HEK293 (cell line): ENCODE measurements around the gene MYO7A.

Source experiments
- CTCF ChIA-PET: fragments of 350-600 bp; formaldehyde crosslinking; extraction: SDS; loops from one replicate; lab custom pipeline; 2021; ENCODE audit warnings: antibody characterized with exemption; lab: Yijun Ruan, JAX
- POLR2A ChIA-PET: fragments of 300-600 bp; formaldehyde crosslinking; extraction: SDS; loops from one replicate; lab custom pipeline; 2020; ENCODE audit warnings: antibody characterized with exemption, inconsistent platforms; lab: Yijun Ruan, JAX
- H3K27ac ChIP-seq: fragments of 200-500 bp; sonication (Bioruptor generic); 2 replicates; pipeline ENCODE4 v1.5.1; 2014; ENCODE audit warnings: low read depth, low read length, control low read depth, inconsistent platforms; ENCODE audit errors: extremely low read depth
- H3K36me3 ChIP-seq, 2 experiments: fragments of 200-500 bp in 1 of 2; sonication (Bioruptor generic) in 1 of 2; 1 replicate in 1 of 2; 2 replicates in 1 of 2; pipeline ENCODE4 v1.5.1; 2014 to 2017; ENCODE audit warnings: inconsistent platforms in 2 of 2, low read length in 2 of 2; ENCODE audit not compliant: control insufficient read depth in 2 of 2, insufficient read depth in 1 of 2
- H3K4me1 ChIP-seq: fragments of 200-500 bp; sonication (Bioruptor generic); 2 replicates; pipeline ENCODE4 v1.5.1; 2014; ENCODE audit warnings: mild to moderate bottlenecking, low read length, inconsistent platforms; ENCODE audit not compliant: control insufficient read depth, insufficient read depth
- H3K4me3 ChIP-seq: 2 replicates; pipeline ENCODE4 v1.5.1; 2011; ENCODE audit warnings: low read depth, mild to moderate bottlenecking, control low read depth, low read length, moderate library complexity
- H3K9me3 ChIP-seq: fragments of 200-500 bp; sonication (Bioruptor generic); 2 replicates; pipeline ENCODE4 v1.5.1; 2014; ENCODE audit warnings: low read depth, low read length, inconsistent platforms; ENCODE audit not compliant: control insufficient read depth, insufficient read depth
- BCL11A ChIP-seq: fragments of 450-650 bp; formaldehyde crosslinking; IDR thresholded peaks from 2 replicates; pipeline ENCODE4 v1.5.1; 2016; ENCODE audit warnings: low read depth, missing biosample characterization, missing genetic modification characterization
- BCL11B ChIP-seq: fragments of 450-650 bp; formaldehyde crosslinking; IDR thresholded peaks from 2 replicates; pipeline ENCODE4 v1.5.1; 2016; ENCODE audit warnings: low read depth, missing biosample characterization, missing genetic modification characterization
- INSM2 ChIP-seq: fragments of 450-650 bp; formaldehyde crosslinking; IDR thresholded peaks from 2 replicates; pipeline ENCODE4 v1.5.1; 2016; ENCODE audit warnings: missing biosample characterization, missing genetic modification characterization
- KLF1 ChIP-seq: fragments of 450-650 bp; formaldehyde crosslinking; IDR thresholded peaks from 2 replicates; pipeline ENCODE4 v1.5.1; 2016; ENCODE audit warnings: missing biosample characterization, missing genetic modification characterization
- KLF10 ChIP-seq: fragments of 450-650 bp; IDR thresholded peaks from 2 replicates; pipeline ENCODE4 v1.5.1; 2018; ENCODE audit warnings: missing biosample characterization, mild to moderate bottlenecking, missing genetic modification characterization
- ZBTB6 ChIP-seq: fragments of 450-650 bp; formaldehyde crosslinking; IDR thresholded peaks from 2 replicates; pipeline ENCODE4 v1.5.1; 2017; ENCODE audit warnings: missing biosample characterization, missing genetic modification characterization
- ZEB2 ChIP-seq: fragments of 450-650 bp; formaldehyde crosslinking; IDR thresholded peaks from 2 replicates; pipeline ENCODE4 v1.5.1; 2016; ENCODE audit warnings: missing biosample characterization, missing genetic modification characterization
- ZIC2 ChIP-seq: fragments of 450-650 bp; formaldehyde crosslinking; IDR thresholded peaks from 2 replicates; pipeline ENCODE4 v1.5.1; 2016; ENCODE audit warnings: missing biosample characterization, missing genetic modification characterization
- ZNF132 ChIP-seq: fragments of 450-650 bp; formaldehyde crosslinking; IDR thresholded peaks from 2 replicates; pipeline ENCODE4 v1.5.1; 2017; ENCODE audit warnings: missing biosample characterization, missing genetic modification characterization, borderline replicate concordance
- ZNF211 ChIP-seq: fragments of 450-650 bp; formaldehyde crosslinking; IDR thresholded peaks from 2 replicates; pipeline ENCODE4 v1.5.1; 2016; ENCODE audit warnings: low read depth, missing biosample characterization, missing genetic modification characterization
- ZNF324 ChIP-seq: fragments of 450-650 bp; formaldehyde crosslinking; IDR thresholded peaks from 2 replicates; pipeline ENCODE4 v1.5.1; 2016; ENCODE audit warnings: missing biosample characterization, missing genetic modification characterization
- ZNF426 ChIP-seq: fragments of 450-650 bp; formaldehyde crosslinking; IDR thresholded peaks from 2 replicates; pipeline ENCODE4 v1.5.1; 2017; ENCODE audit warnings: missing biosample characterization, missing genetic modification characterization, mild to moderate bottlenecking, inconsistent platforms, moderate library complexity
- ZNF473 ChIP-seq: fragments of 450-650 bp; formaldehyde crosslinking; IDR thresholded peaks from 2 replicates; pipeline ENCODE4 v1.5.1; 2017; ENCODE audit warnings: missing biosample characterization, missing genetic modification characterization
- ZNF677 ChIP-seq: fragments of 450-650 bp; IDR thresholded peaks from 2 replicates; pipeline ENCODE4 v1.5.0; 2018; ENCODE audit warnings: missing biosample characterization, mild to moderate bottlenecking, missing genetic modification characterization, moderate library complexity
- ZSCAN16 ChIP-seq: fragments of 450-650 bp; formaldehyde crosslinking; IDR thresholded peaks from 2 replicates; pipeline ENCODE4 v1.5.1; 2016; ENCODE audit warnings: missing biosample characterization, missing genetic modification characterization

MYO7A gene

GRCh38 chr11:77174559-77174958 lies 46.5 kb downstream of the MYO7A start:
- TF ChIP-seq BCL11B (tag by site-specific recombination) (no peak), ZEB2 (no peak), KLF1 (no peak), ZNF324 (no peak), INSM2 (tag by site-specific recombination) (no peak), ZNF132 (tag by site-specific recombination) (no peak), ZSCAN16 (no peak), KLF10 (tag by site-specific recombination) (no peak), ZNF426 (tag by site-specific recombination) (no peak), ZNF677 (no peak), BCL11A (tag by site-specific recombination) (no peak), ZBTB6 (tag by site-specific recombination) (no peak)
- Histone ChIP-seq H3K9me3 (no peaks in the 10 kb centered on the region), H3K4me1 (no peaks in the 10 kb centered on the region), H3K27ac (no peak overlapping the region), H3K4me3 (no peak overlapping the region), H3K36me3 (no peaks in the 10 kb centered on the region)
- POLR2A ChIA-PET = no interaction called here
- CTCF ChIA-PET = interaction anchor here (0.6 to 1.3 kb wide), 3 partner anchors 14 to 47 kb away, joined by 3 to 6 read pairs (median 4); partner anchors contain the start of gene MYO7A

- no peaks in the 10 kb centered on the region for H3K36me3 ChIP-seq
- ChIA-PET POLR2A (no interaction called here), CTCF (interaction anchor here (1.2 to 1.5 kb wide), 4 partner anchors 13 to 48 kb away, joined by 3 to 6 read pairs (median 5); partner anchors contain the start of gene MYO7A)
- no peak overlapping the region for H3K27ac ChIP-seq
- 0 out of 2 replicates have a peak, but pooled peaks have one; percentile 50 for TF ChIP-seq ZIC2 (tag by site-specific recombination)
- TF ChIP-seq ZNF473 (tag by site-specific recombination) = no peak
- H3K4me3 ChIP-seq = no peak overlapping the region
- H3K4me1 ChIP-seq = no peaks in the 10 kb centered on the region
- H3K9me3 ChIP-seq = no peaks in the 10 kb centered on the region
Measured at GRCh38 chr11:77175021-77175842, 47.2 kb downstream of the MYO7A start.

- Histone ChIP-seq H3K4me3 (no peak overlapping the region), H3K27ac (no peak overlapping the region), H3K9me3 (no peaks in the 10 kb centered on the region), H3K36me3 (no peaks in the 10 kb centered on the region), H3K4me1 (no peaks in the 10 kb centered on the region)
- CTCF ChIA-PET = interaction anchor here (0.9 to 1.5 kb wide), 4 partner anchors 12 to 444 kb away, joined by 3 to 6 read pairs (median 4); no protein-coding TSS in a partner anchor
- no peak for TF ChIP-seq ZNF211
- TF ChIP-seq ZIC2 (tag by site-specific recombination) = peak; percentile 0; the same call in 1 of the 2 replicates
- POLR2A ChIA-PET = no interaction called here
Measured at GRCh38 chr11:77175869-77176539, 48.0 kb downstream of the MYO7A start.
